Measurements from ENCODE around the gene FSTL4. TPM values are rescaled to one million over a fixed set of nuclear protein-coding genes. Genes with fewer than 3 reads are reported as not detected.

FSTL4 gene
- total RNA-seq, 1 experiment from 2014 or later = 2.7 TPM

DNA sequence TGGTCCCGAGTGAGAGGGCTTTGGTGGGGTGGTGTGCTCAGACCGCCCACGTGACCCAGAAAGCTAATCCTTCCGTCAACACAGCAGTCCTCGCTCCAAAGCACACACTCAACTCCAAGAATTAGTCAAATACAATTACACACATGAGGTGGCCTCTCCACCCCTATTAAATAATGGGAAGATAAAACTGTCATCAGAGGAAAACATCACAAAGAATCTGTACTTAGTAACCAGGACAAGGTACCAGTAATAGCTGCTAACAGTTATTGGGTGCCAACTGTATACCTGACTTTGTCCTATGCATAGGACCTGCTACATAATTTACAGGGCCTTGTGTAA, 337.8 kb downstream of the FSTL4 start:
- no TSS peak for BruUV-seq (replicated peaks)
- H3K27me3 Mint-ChIP-seq (ENCODE audit: insufficient read depth, unreplicated experiment) = no peaks in the 10 kb centered on the region
- CTCF ChIA-PET = interaction anchor here (0.6 to 1.3 kb wide), 4 partner anchors 10 to 26 kb away, joined by 3 to 5 read pairs (median 4); no protein-coding TSS in a partner anchor
- H3K27ac Mint-ChIP-seq (ENCODE audit: unreplicated experiment) = no peak overlapping the region
- Histone ChIP-seq H3K27me3 (replicated peaks; ENCODE audit: control insufficient read depth, insufficient read depth, low read length) (no peaks in the 10 kb centered on the region), H3K4me1 (peaks cover 9% of the 10 kb centered on the region; the same call in 1 of the 2 replicates), H3K9me3 (no peaks in the 10 kb centered on the region), H3K4me3 (ENCODE audit: low read depth, low read length) (no peak overlapping the region), H3K36me3 (ENCODE audit: control insufficient read depth, insufficient read depth, low read length) (no peaks in the 10 kb centered on the region)
- TF ChIP-seq, protein P1, sequence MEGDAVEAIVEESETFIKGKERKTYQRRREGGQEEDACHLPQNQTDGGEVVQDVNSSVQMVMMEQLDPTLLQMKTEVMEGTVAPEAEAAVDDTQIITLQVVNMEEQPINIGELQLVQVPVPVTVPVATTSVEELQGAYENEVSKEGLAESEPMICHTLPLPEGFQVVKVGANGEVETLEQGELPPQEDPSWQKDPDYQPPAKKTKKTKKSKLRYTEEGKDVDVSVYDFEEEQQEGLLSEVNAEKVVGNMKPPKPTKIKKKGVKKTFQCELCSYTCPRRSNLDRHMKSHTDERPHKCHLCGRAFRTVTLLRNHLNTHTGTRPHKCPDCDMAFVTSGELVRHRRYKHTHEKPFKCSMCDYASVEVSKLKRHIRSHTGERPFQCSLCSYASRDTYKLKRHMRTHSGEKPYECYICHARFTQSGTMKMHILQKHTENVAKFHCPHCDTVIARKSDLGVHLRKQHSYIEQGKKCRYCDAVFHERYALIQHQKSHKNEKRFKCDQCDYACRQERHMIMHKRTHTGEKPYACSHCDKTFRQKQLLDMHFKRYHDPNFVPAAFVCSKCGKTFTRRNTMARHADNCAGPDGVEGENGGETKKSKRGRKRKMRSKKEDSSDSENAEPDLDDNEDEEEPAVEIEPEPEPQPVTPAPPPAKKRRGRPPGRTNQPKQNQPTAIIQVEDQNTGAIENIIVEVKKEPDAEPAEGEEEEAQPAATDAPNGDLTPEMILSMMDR (IDR thresholded peaks at IDR 0.05; ENCODE audit: insufficient read depth in 1 of 2, low read depth in 1 of 2, low read length in 1 of 2, severe bottlenecking in 1 of 2, unreplicated experiment in 1 of 2) = no peak
- DNase-seq = peak; percentile 76 to 78
- H3K9me3 Mint-ChIP-seq (ENCODE audit: unreplicated experiment) = no peaks in the 10 kb centered on the region
- peaks cover 6% of the 10 kb centered on the region for H3K4me1 Mint-ChIP-seq (ENCODE audit: low read depth, unreplicated experiment)
- POLR2A ChIA-PET = interaction anchor here (0.5 kb wide), 1 partner anchor 311 kb away, joined by 3 read pairs; the partner anchor contains the start of gene AFF4
- no peak overlapping the region for H3K4me3 Mint-ChIP-seq (ENCODE audit: unreplicated experiment)
- intact Hi-C loops (cut with micrococcal nuclease; ENCODE audit: unreplicated experiment) = no loop called here
- H3K36me3 Mint-ChIP-seq (ENCODE audit: insufficient read depth, unreplicated experiment) = no peaks in the 10 kb centered on the region

DNA sequence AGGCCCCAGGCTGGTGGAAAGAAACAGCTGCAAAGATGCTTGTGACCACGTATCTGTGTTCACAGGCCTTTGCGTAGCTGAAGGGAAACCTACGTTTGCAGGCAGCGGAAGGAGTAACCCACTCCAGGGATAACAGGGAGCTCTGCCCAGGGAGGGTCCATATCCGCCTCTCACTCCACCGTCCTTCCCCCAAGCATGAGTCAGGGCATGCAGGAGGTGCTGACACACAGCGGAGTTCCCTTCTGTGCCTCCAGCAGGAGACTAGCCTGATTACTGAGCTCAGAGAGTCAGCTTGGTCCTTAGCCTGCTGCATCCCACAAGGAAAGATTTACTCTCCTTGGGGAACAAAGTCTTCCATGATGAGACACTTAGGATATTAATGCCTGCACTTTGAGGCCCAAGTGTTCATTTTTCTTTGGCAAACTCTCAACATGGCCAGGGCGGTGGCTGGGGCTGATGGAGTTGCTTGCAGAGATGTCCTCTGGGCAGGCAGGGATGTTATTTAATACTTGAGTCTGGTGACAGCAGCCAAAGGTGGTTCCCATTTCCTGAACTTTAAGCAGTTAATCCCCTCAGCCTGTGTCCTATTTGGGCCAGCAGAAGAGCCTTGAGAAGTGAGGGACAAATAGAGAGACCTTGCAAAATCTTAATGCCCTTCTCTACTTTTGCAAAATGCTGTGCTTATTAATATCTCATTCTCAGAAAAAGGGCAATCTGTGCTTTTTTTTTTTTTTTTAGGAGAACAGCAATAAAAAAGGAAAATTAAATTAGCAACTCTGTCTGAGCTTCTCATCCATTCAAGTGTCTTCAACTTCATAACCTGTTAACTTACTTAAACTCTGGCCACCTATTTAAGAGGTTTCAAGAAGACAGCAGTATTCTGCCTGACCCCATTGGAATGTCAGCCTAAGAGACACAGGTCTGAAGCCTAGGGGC, 338.4 kb downstream of the FSTL4 start:
- H3K9me3 ChIP-seq = no peaks in the 10 kb centered on the region
- intact Hi-C loops (cut with micrococcal nuclease; ENCODE audit: unreplicated experiment) = no loop called here
- DNase-seq = no peak
- BruUV-seq (replicated peaks) = no TSS peak
- Mint-ChIP-seq H3K9me3 (ENCODE audit: unreplicated experiment) (no peaks in the 10 kb centered on the region), H3K36me3 (ENCODE audit: insufficient read depth, unreplicated experiment) (no peaks in the 10 kb centered on the region), H3K27me3 (ENCODE audit: insufficient read depth, unreplicated experiment) (no peaks in the 10 kb centered on the region), H3K4me1 (ENCODE audit: low read depth, unreplicated experiment) (peaks cover 6% of the 10 kb centered on the region), H3K4me3 (ENCODE audit: unreplicated experiment) (no peak overlapping the region), H3K27ac (ENCODE audit: unreplicated experiment) (no peak overlapping the region)
- CTCF ChIA-PET = interaction anchor here (0.6 to 1.3 kb wide), 3 partner anchors 9 to 26 kb away, joined by 3 to 5 read pairs (median 3); no protein-coding TSS in a partner anchor
- H3K4me3 ChIP-seq (ENCODE audit: low read depth, low read length) = no peak overlapping the region
- H3K4me1 ChIP-seq = peaks cover 9% of the 10 kb centered on the region; the same call in 1 of the 2 replicates
- TF ChIP-seq, protein P1 (IDR thresholded peaks at IDR 0.05; ENCODE audit: insufficient read depth in 1 of 2, low read depth in 1 of 2, low read length in 1 of 2, severe bottlenecking in 1 of 2, unreplicated experiment in 1 of 2) = no peak
- no peaks in the 10 kb centered on the region for H3K27me3 ChIP-seq (replicated peaks; ENCODE audit: control insufficient read depth, insufficient read depth, low read length)
- no peaks in the 10 kb centered on the region for H3K36me3 ChIP-seq (ENCODE audit: control insufficient read depth, insufficient read depth, low read length)
- POLR2A ChIA-PET = no interaction called here

DNA sequence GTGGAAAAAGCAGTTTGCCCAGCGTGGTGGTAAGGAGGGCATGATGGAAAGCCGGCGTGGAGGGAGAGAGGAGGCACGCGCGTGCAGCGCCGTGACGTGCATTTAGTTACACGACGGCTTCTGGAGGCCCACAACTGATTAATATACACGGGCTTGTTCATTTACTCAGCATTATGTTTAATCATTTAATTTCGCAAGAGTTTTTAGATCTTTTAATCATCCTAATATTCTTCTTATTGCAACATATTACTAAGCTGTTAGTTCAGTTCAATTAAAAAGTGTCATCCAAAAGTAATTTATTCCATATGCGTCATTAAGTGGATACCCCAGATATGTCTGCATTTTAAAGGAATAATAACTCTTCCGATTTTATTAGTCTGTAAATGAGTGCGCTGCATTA, 340.0 kb downstream of the FSTL4 start:
- no peaks in the 10 kb centered on the region for H3K9me3 Mint-ChIP-seq (ENCODE audit: unreplicated experiment)
- TF ChIP-seq, protein P1 (IDR thresholded peaks at IDR 0.05; ENCODE audit: insufficient read depth in 1 of 2, low read depth in 1 of 2, low read length in 1 of 2, severe bottlenecking in 1 of 2, unreplicated experiment in 1 of 2) = no peak
- H3K27me3 Mint-ChIP-seq (ENCODE audit: insufficient read depth, unreplicated experiment) = no peaks in the 10 kb centered on the region
- peaks cover 14% of the 10 kb centered on the region for H3K4me1 ChIP-seq
- H3K4me3 Mint-ChIP-seq (ENCODE audit: unreplicated experiment) = no peak overlapping the region
- CTCF ChIA-PET = no interaction called here
- no peak for DNase-seq
- H3K36me3 ChIP-seq (ENCODE audit: control insufficient read depth, insufficient read depth, low read length) = no peaks in the 10 kb centered on the region
- no peak overlapping the region for H3K4me3 ChIP-seq (ENCODE audit: low read depth, low read length)
- intact Hi-C loops (cut with micrococcal nuclease; ENCODE audit: unreplicated experiment) = no loop called here
- BruUV-seq (replicated peaks) = no TSS peak
- POLR2A ChIA-PET = no interaction called here
- H3K9me3 ChIP-seq = no peaks in the 10 kb centered on the region
- no peaks in the 10 kb centered on the region for H3K36me3 Mint-ChIP-seq (ENCODE audit: insufficient read depth, unreplicated experiment)
- H3K4me1 Mint-ChIP-seq (ENCODE audit: low read depth, unreplicated experiment) = peaks cover 11% of the 10 kb centered on the region
- H3K27ac Mint-ChIP-seq (ENCODE audit: unreplicated experiment) = no peak overlapping the region
- no peaks in the 10 kb centered on the region for H3K27me3 ChIP-seq (replicated peaks; ENCODE audit: control insufficient read depth, insufficient read depth, low read length)
